ENCODE results near the gene ARID3A. TPM values are rescaled to one million over a fixed set of nuclear protein-coding genes. Genes with fewer than 3 reads are reported as not detected.

Gene ARID3A
- total RNA-seq, 4 donors from 2014 or later: 1.8 to 9.9 (median 7.8) TPM

- no peak for DNase-seq
- H3K27me3 ChIP-seq: no peaks in the 10 kb centered on the region
- peaks cover 16 to 37% of the 10 kb centered on the region in 2 donors for H3K4me1 ChIP-seq
- TF ChIP-seq CTCF (IDR thresholded peaks at IDR 0.05 in 4 of 5, conservative IDR thresholded peaks at IDR 0.05 in 1 of 5) (no peak), POLR2A (IDR thresholded peaks at IDR 0.05) (no peak)
- no peak for ATAC-seq
- intact Hi-C loops (cut with DNase I; ENCODE audit: low total_unique reads) (loop anchor here (5.0 to 10.0 kb wide), 2 partner anchors 263 to 265 kb away; partner anchors contain the start of gene RNF126), in situ Hi-C loops (cut with MboI; ENCODE audit: low sequenced_read_pairs in 4 of 4) (loop anchor here in 1 of 4 donors (10.0 kb wide), 1 partner anchor 155 kb away; no protein-coding TSS in a partner anchor)
- no peak overlapping the region for H3K4me3 ChIP-seq
- H3K9me3 ChIP-seq: no peaks in the 10 kb centered on the region
- H3K36me3 ChIP-seq: no peaks in the 10 kb centered on the region
- no peak overlapping the region for H3K27ac ChIP-seq
Measured at GRCh38 chr19:929203-929890, 3.5 kb downstream of the ARID3A start.

GRCh38 chr19:929891-930258 is 4.0 kb downstream of the ARID3A start:
- no peaks in the 10 kb centered on the region for H3K27me3 ChIP-seq
- peaks cover 15 to 37% of the 10 kb centered on the region in 2 donors for H3K4me1 ChIP-seq
- intact Hi-C loops (cut with DNase I; ENCODE audit: low total_unique reads) (loop anchor here (5.0 to 10.0 kb wide), 2 partner anchors 262 to 265 kb away; partner anchors contain the start of gene RNF126), in situ Hi-C loops (cut with MboI; ENCODE audit: low sequenced_read_pairs in 4 of 4) (loop anchor here in 1 of 4 donors (10.0 kb wide), 1 partner anchor 155 kb away; no protein-coding TSS in a partner anchor)
- no peaks in the 10 kb centered on the region for H3K36me3 ChIP-seq
- DNase-seq: no peak
- no peaks in the 10 kb centered on the region for H3K9me3 ChIP-seq
- no peak overlapping the region for H3K4me3 ChIP-seq
- no peak for ATAC-seq
- no peak overlapping the region for H3K27ac ChIP-seq
- no peak for TF ChIP-seq CTCF (IDR thresholded peaks at IDR 0.05 in 4 of 5, conservative IDR thresholded peaks at IDR 0.05 in 1 of 5)
- TF ChIP-seq POLR2A (IDR thresholded peaks at IDR 0.05): no peak

GRCh38 chr19:931860-932647 is 6.2 kb downstream of the ARID3A start:
- TF ChIP-seq POLR2A (IDR thresholded peaks at IDR 0.05): no peak
- TF ChIP-seq CTCF (IDR thresholded peaks at IDR 0.05 in 4 of 5, conservative IDR thresholded peaks at IDR 0.05 in 1 of 5): no peak
- Histone ChIP-seq H3K27me3 (no peaks in the 10 kb centered on the region), H3K27ac (no peak overlapping the region), H3K36me3 (no peaks in the 10 kb centered on the region), H3K4me1 (peaks cover 20 to 34% of the 10 kb centered on the region in 2 donors), H3K9me3 (no peaks in the 10 kb centered on the region), H3K4me3 (no peak overlapping the region)
- ATAC-seq (no peak), DNase-seq (no peak)
- in situ Hi-C loops (cut with MboI; ENCODE audit: low sequenced_read_pairs in 4 of 4): no loop called here
- intact Hi-C loops (cut with DNase I; ENCODE audit: low total_unique reads): no loop called here

- TF ChIP-seq POLR2A (IDR thresholded peaks at IDR 0.05): no peak
- peak overlapping the region in 1 of 4 donors; percentile 18 for H3K27ac ChIP-seq
- no peaks in the 10 kb centered on the region for H3K27me3 ChIP-seq
- intact Hi-C loops (cut with DNase I; ENCODE audit: low total_unique reads): no loop called here
- no peaks in the 10 kb centered on the region for H3K9me3 ChIP-seq
- ATAC-seq: no peak
- H3K36me3 ChIP-seq: no peaks in the 10 kb centered on the region
- in situ Hi-C loops (cut with MboI; ENCODE audit: low sequenced_read_pairs in 4 of 4): no loop called here
- H3K4me3 ChIP-seq: peak overlapping the region in 2 of 4 donors; percentile 0 to 34
- peak in 1 of 2 donors; percentile 44 for DNase-seq
- peaks cover 20 to 28% of the 10 kb centered on the region in 2 donors for H3K4me1 ChIP-seq
Measured at GRCh38 chr19:932648-933552, 7.1 kb downstream of the ARID3A start.

Measured in gastrocnemius medialis (tissue), 4 donors.